IMR-90 (cell line): ENCODE measurements around the gene PSKH1. TPM values are rescaled to one million over a fixed set of nuclear protein-coding genes. Genes with fewer than 3 reads are reported as not detected.

Experiments
- ATAC-seq: fragments of 200-7000 bp; cut with Tn5 transposase; 2 replicates; pipeline ENCODE4 v1.9.1; 2020; ENCODE audit warnings: low read depth, mild to moderate bottlenecking, moderate library complexity
- BruUV-seq: library from RNA; stranded (reverse); fragments of 400-500 nt; replicated peaks from 2 replicates; lab custom pipeline; 2021; lab: Mats Ljungman, UMichigan
- CTCF ChIA-PET: fragments of 300-600 bp; formaldehyde crosslinking; extraction: SDS; loops from one replicate; lab custom pipeline; 2021; ENCODE audit warnings: antibody characterized with exemption; lab: Yijun Ruan, JAX
- POLR2A ChIA-PET: fragments of 300-600 bp; sonication (Branson Sonifier 250); formaldehyde crosslinking; loops from one replicate; lab custom pipeline; 2022; ENCODE audit warnings: antibody characterized with exemption; ENCODE audit not compliant: unreplicated experiment; lab: Charles Lee
- DNase-seq: peaks from one replicate; pipeline ENCODE4 v3.0.0; 2013
- H2AFZ ChIP-seq: replicated peaks from 2 replicates; pipeline ENCODE3; 2013; ENCODE audit warnings: low read length, mild to moderate bottlenecking; ENCODE audit not compliant: poor library complexity
- H2AK5ac ChIP-seq: 2 replicates; pipeline ENCODE4 v1.6.1; 2013; ENCODE audit warnings: low read depth, low read length, inconsistent platforms
- H2AK9ac ChIP-seq: replicated peaks from 2 replicates; pipeline ENCODE3; 2013; ENCODE audit warnings: mild to moderate bottlenecking, low read depth, low read length, moderate library complexity; ENCODE audit not compliant: poor library complexity
- H2BK120ac ChIP-seq: 2 replicates; pipeline ENCODE4 v1.6.1; 2013; ENCODE audit warnings: low read depth, low read length, inconsistent platforms
- H2BK15ac ChIP-seq: 3 replicates; pipeline ENCODE4 v1.6.1; 2013; ENCODE audit warnings: low read depth, low read length, inconsistent platforms
- H2BK20ac ChIP-seq: 2 replicates; pipeline ENCODE4 v1.6.1; 2013; ENCODE audit warnings: low read depth, mild to moderate bottlenecking, inconsistent platforms, low read length, moderate library complexity
- H2BK5ac ChIP-seq: 2 replicates; pipeline ENCODE4 v1.6.1; 2013; ENCODE audit warnings: mild to moderate bottlenecking, low read depth, low read length, inconsistent platforms; ENCODE audit not compliant: poor library complexity, severe bottlenecking
- H3K14ac ChIP-seq: replicated peaks from 2 replicates; pipeline ENCODE4 v1.6.1; 2013; ENCODE audit warnings: low read depth, low read length, inconsistent platforms
- H3K18ac ChIP-seq: 2 replicates; pipeline ENCODE4 v1.6.1; 2013; ENCODE audit warnings: low read depth, low read length, control low read depth
- H3K23ac ChIP-seq: 2 replicates; pipeline ENCODE4 v1.6.1; 2013; ENCODE audit warnings: low read depth, low read length, inconsistent platforms
- H3K27ac ChIP-seq: 2 replicates; pipeline ENCODE4 v1.5.1; 2013; ENCODE audit warnings: mild to moderate bottlenecking, control low read depth, low read length; ENCODE audit not compliant: insufficient read depth
- H3K27me3 ChIP-seq: 2 replicates; pipeline ENCODE4 v1.6.1; 2013; ENCODE audit warnings: low read length; ENCODE audit not compliant: control insufficient read depth, insufficient read depth
- H3K36me3 ChIP-seq: 2 replicates; pipeline ENCODE4 v1.6.1; 2013; ENCODE audit warnings: low read length, mixed read lengths; ENCODE audit not compliant: control insufficient read depth, insufficient read depth
- H3K4ac ChIP-seq: 2 replicates; pipeline ENCODE4 v1.6.1; 2013; ENCODE audit warnings: low read depth, low read length, inconsistent platforms
- H3K4me1 ChIP-seq: 2 replicates; pipeline ENCODE4 v1.6.1; 2013; ENCODE audit warnings: low read length, mixed read lengths; ENCODE audit not compliant: control insufficient read depth, insufficient read depth
- H3K4me2 ChIP-seq: 2 replicates; pipeline ENCODE4 v1.6.1; 2013; ENCODE audit warnings: low read depth, mild to moderate bottlenecking, control low read depth, low read length, moderate library complexity
- H3K4me3 ChIP-seq: 2 replicates; pipeline ENCODE4 v1.5.1; 2013; ENCODE audit warnings: low read depth, mild to moderate bottlenecking, control low read depth, low read length, moderate library complexity; ENCODE audit not compliant: insufficient read depth
- H3K56ac ChIP-seq: 2 replicates; pipeline ENCODE4 v1.6.1; 2013; ENCODE audit warnings: low read length, inconsistent platforms; ENCODE audit not compliant: insufficient read depth; ENCODE audit errors: extremely low read depth
- H3K79me1 ChIP-seq, 2 experiments: 2 replicates each; pipeline ENCODE4 v1.6.1; 2013; ENCODE audit warnings: low read length in 2 of 2, inconsistent platforms in 1 of 2, low read depth in 1 of 2
- H3K9ac ChIP-seq: 2 replicates; pipeline ENCODE4 v1.6.1; 2013; ENCODE audit warnings: low read depth, low read length, control low read depth
- H3K9me1 ChIP-seq: 2 replicates; pipeline ENCODE4 v1.6.1; 2013; ENCODE audit warnings: low read length, inconsistent platforms; ENCODE audit not compliant: insufficient read depth
- H3K9me3 ChIP-seq: 2 replicates; pipeline ENCODE4 v1.6.1; 2013; ENCODE audit warnings: low read length; ENCODE audit not compliant: control insufficient read depth, insufficient read depth
- H4K20me1 ChIP-seq: 2 replicates; pipeline ENCODE4 v1.6.1; 2013; ENCODE audit warnings: low read length, inconsistent platforms; ENCODE audit not compliant: insufficient read depth
- H4K5ac ChIP-seq: 2 replicates; pipeline ENCODE4 v1.6.1; 2013; ENCODE audit warnings: mild to moderate bottlenecking, low read depth, low read length, control low read depth
- H4K8ac ChIP-seq, 2 experiments: 2 replicates each; pipeline ENCODE4 v1.6.1; 2013; ENCODE audit warnings: low read depth in 2 of 2, low read length in 2 of 2, control low read depth in 1 of 2, inconsistent platforms in 1 of 2
- H4K91ac ChIP-seq: 2 replicates; pipeline ENCODE4 v1.6.1; 2013; ENCODE audit warnings: low read depth, low read length, inconsistent platforms; ENCODE audit not compliant: insufficient read depth
- CEBPB ChIP-seq: IDR thresholded peaks from 2 replicates; pipeline ENCODE4 v1.6.1; 2012; ENCODE audit warnings: low read depth, low read length, improper control_type of control experiment
- MXI1 ChIP-seq: IDR thresholded peaks from 2 replicates; pipeline ENCODE4 v1.6.1; 2012; ENCODE audit warnings: low read depth, mild to moderate bottlenecking, low read length, moderate library complexity, borderline replicate concordance
- RFX5 ChIP-seq: IDR thresholded peaks from 2 replicates; pipeline ENCODE4 v1.8.0; 2012; ENCODE audit warnings: low read depth, mild to moderate bottlenecking, low read length, moderate library complexity
- WGBS, 2 experiments: methylation state at CpG; one replicate each; pipeline versions ENCODE4 v1.1.5 to v1.1.7; 2013; ENCODE audit warnings: missing lambda C conversion rate in 2 of 2; ENCODE audit not compliant: insufficient read length in 1 of 2; ENCODE audit errors: extremely low coverage in 2 of 2; 5-methylcytosine and 5-hydroxymethylcytosine counted together
- dilution Hi-C: fragments of 300-500 bp; cut with HindIII; formaldehyde crosslinking; loops from one replicate; pipeline ENCODE4 v1.14.3; 2018; ENCODE audit warnings: low sequenced_read_pairs; ENCODE audit not compliant: unreplicated experiment
- in situ Hi-C: fragments of 300-500 bp; cut with MboI; formaldehyde crosslinking; loops from 3 replicates; pipeline ENCODE4 v1.14.3; 2019; ENCODE audit warnings: low sequenced_read_pairs, inconsistent platforms, mixed read lengths
- intact Hi-C: fragments of 100-400 bp; cut with micrococcal nuclease; formaldehyde crosslinking; loops from 2 replicates; pipeline ENCODE4 v1.10.0; 2022
- polyA plus RNA-seq, 3 experiments: library from polyadenylated mRNA; depleted of rRNA; stranded (reverse); fragments of >200 nt; gene quantifications; 2 replicates each; pipeline ENCODE4 v1.2.3, GENCODE V29; 2012; ENCODE audit warnings: low replicate concordance in 1 of 3
- total RNA-seq: library from RNA; depleted of rRNA; stranded (reverse); fragments of >200 nt; gene quantifications from 2 replicates; pipeline ENCODE4 v1.2.3, GENCODE V29; 2012

The PSKH1 gene
- total and polyA plus RNA-seq, 2 of the 4 experiments (the other 2 are of a cell fraction): 11.5 to 26.7 TPM

- TF ChIP-seq CEBPB: no peak
- no peak for TF ChIP-seq RFX5
- no peak for TF ChIP-seq MXI1
- ATAC-seq (peak; percentile 30), DNase-seq (no peak)
- peak overlapping the region; percentile 99 for H2AK5ac ChIP-seq
- H4K5ac ChIP-seq: peak overlapping the region; percentile 79
- H3K79me1 ChIP-seq: peaks cover 19 to 66% of the 10 kb centered on the region in 2 experiments
- peak overlapping the region; percentile 99 for H3K4ac ChIP-seq
- peak overlapping the region; percentile 57 for H2AFZ ChIP-seq
- no TSS peak for BruUV-seq
- H3K14ac ChIP-seq: peak overlapping the region; percentile 95
- peak overlapping the region; percentile 93 for H3K4me2 ChIP-seq
- peak overlapping the region; percentile 2; the same call in 1 of the 3 replicates for H2BK15ac ChIP-seq
- peaks cover 60% of the 10 kb centered on the region for H4K20me1 ChIP-seq
- H2BK5ac ChIP-seq: peak overlapping the region; percentile 92
- no CpG with 5 or more reads among the region's 3 CpGs for WGBS, 2 experiments
- peak overlapping the region; percentile 100 for H3K9ac ChIP-seq
- H3K18ac ChIP-seq: peak overlapping the region; percentile 53
- H3K4me3 ChIP-seq: peak overlapping the region; percentile 100
- ChIA-PET POLR2A (no interaction called here), CTCF (interaction anchor here (1.4 kb wide), 1 partner anchor 24 kb away, joined by 3 read pairs; no protein-coding TSS in a partner anchor)
- H3K4me1 ChIP-seq: peaks cover 37% of the 10 kb centered on the region
- H4K91ac ChIP-seq: peak overlapping the region; percentile 95
- peak overlapping the region; percentile 99 for H3K27ac ChIP-seq
- H3K56ac ChIP-seq: peak overlapping the region; percentile 85; the same call in 1 of the 2 replicates
- peak overlapping the region; percentile 78 for H2BK120ac ChIP-seq
- H3K9me1 ChIP-seq: peaks cover 42% of the 10 kb centered on the region
- H3K36me3 ChIP-seq: peaks cover 29% of the 10 kb centered on the region
- H4K8ac ChIP-seq: peak overlapping the region; percentile 33 to 78; a peak in 3 of 4 replicates
- in situ Hi-C loops (no loop called here), intact Hi-C loops (loop anchor here (10.0 kb wide), 1 partner anchor 258 kb away; no protein-coding TSS in a partner anchor), dilution Hi-C loops (no loop called here)
- peak overlapping the region; percentile 43; the same call in 1 of the 2 replicates for H2BK20ac ChIP-seq
- no peaks in the 10 kb centered on the region for H3K27me3 ChIP-seq
- H3K9me3 ChIP-seq: no peaks in the 10 kb centered on the region
- H3K23ac ChIP-seq: peak overlapping the region; percentile 98
- H2AK9ac ChIP-seq: peak overlapping the region; percentile 100
Measured at GRCh38 chr16:67966549-67967182, 73.6 kb downstream of the PSKH1 start.
